ENCODE results near the gene ELAVL3.

ELAVL3 gene

GRCh38 chr19:11405846-11406643 is 74.8 kb downstream of the ELAVL3 start:
- DNase-seq: no peak

GRCh38 chr19:11404588-11405222 is 76.1 kb downstream of the ELAVL3 start:
- DNase-seq: no peak

- DNase-seq: no peak
These were observed 78.9 kb downstream of the ELAVL3 start for GRCh38 chr19:11401808-11402543.

Data from activated gamma-delta T cell (primary cell).